Left ventricle myocardium superior (tissue), 1 donor: Measurements from ENCODE around the gene DUOX1. TPM values are rescaled to one million over a fixed set of nuclear protein-coding genes. Genes with fewer than 3 reads are reported as not detected.
A peak's percentile ranks its signal among the peaks of the same experiment; 100 is the strongest.

Experiments used
- ATAC-seq: fragments of 200-7000 bp; cut with Tn5 transposase; one replicate; pipeline ENCODE4 v1.9.1; 2020; ENCODE audit warnings: mild to moderate bottlenecking, moderate library complexity
- DNase-seq: peaks from one replicate; pipeline ENCODE4 v3.0.0-alpha.2; 2020
- intact Hi-C: fragments of 100-400 bp; cut with micrococcal nuclease; formaldehyde crosslinking; loops from one replicate; pipeline ENCODE4 v1.11.0; 2022
- total RNA-seq: library from RNA; stranded (reverse); fragmentation: NEBNext Ultra II Directional; extraction: Animal tissue kit (Norgen Biotek cat#: 25700); gene quantifications from one replicate; pipeline ENCODE4 v1.2.1, GENCODE V29; 2021
- donor health status: DM: no; HTN: yes; CAD: no; lungs with severe emphysema.

The DUOX1 gene
- total RNA-seq, 1 donor from 2014 or later, result 0.50 TPM

DNA sequence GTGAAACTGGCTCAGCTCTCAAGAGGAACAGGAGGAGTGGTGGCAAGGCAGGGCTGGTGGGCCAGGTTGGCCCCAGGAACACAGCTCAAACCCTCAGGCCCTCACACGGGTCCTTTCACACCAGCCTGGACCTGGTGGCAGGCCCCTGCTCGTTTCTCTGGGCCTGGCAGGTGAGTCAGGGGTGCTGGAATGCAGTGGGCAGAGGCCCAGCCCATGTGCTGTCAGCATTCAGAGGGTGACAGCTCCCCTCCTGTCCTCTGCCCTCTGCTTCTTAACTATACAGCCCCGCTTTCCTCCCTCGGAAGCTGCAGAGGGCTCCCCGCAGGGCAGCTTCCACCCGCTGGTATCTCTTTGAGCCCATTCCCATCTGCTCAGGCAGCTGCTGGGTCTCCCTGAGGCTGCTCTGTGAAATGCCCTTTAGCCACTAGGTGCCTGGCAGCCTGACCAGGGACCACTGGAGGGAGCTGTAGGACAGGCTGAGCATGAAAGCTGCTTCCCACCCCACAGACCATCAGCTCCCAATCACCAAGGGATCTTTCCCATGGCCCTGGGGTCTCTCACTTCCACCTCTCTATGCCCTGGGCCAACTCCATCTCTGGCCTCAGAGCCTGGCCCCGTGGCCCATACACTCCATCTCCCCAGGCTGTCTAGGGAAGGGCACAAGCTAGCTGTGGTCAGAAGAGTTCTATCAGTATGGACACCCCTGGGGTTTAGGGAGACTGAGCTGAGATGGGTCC is 33.1 kb downstream of the DUOX1 start:
- DNase-seq, result peak; percentile 84
- peak; percentile 65 for ATAC-seq
- intact Hi-C loops, result loop anchor here (10.0 kb wide), 1 partner anchor 292 kb away; no protein-coding TSS in a partner anchor

- ATAC-seq (no peak), DNase-seq (no peak)
- intact Hi-C loops, result loop anchor here (10.0 kb wide), 1 partner anchor 291 kb away; no protein-coding TSS in a partner anchor
Observed at GRCh38 chr15:45163508-45163856, 33.7 kb downstream of the DUOX1 start.

DNA sequence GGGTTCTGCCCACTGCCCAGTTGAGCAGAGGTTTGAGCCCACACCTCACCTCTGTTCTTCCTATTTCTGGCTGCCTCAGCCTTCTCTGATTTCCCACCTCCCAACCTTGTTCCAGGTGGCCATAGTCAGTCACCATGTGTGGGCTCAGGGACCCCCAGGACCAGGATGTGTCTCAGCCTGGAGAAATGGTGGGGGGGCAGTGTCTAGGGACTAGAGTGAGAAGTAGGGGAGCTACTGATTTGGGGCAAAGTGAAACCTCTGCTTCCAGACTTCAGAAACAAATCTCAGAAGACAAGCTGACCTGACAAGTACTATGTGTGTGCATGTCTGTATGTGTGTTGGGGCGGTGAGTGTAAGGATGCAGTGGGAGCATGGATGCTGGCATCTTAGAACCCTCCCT is 35.1 kb downstream of the DUOX1 start:
- intact Hi-C loops, result loop anchor here (10.0 kb wide), 1 partner anchor 290 kb away; no protein-coding TSS in a partner anchor
- DNase-seq, result peak; percentile 8
- no peak for ATAC-seq

DNA sequence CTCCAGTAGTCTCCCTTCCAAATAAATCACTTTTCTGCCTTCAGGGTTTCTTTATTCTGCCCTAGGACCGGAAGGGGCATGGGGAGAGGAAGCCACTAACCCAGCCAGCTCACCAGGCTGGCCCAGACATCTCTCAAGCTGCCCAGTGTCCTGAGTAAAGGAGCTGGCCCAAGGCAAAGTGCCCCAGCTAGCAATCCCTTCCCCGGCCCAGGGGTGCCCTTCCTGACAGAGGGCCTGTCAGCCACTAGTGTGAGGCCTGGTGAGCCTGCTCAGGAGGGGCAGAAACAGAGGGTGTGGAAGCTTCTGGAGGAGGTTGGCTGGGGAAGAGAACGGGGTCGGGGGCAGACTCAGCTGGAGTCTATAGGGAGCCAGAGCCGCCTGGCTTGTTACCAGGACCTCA is 35.7 kb downstream of the DUOX1 start:
- DNase-seq (no peak), ATAC-seq (no peak)
- intact Hi-C loops, result loop anchor here (10.0 kb wide), 1 partner anchor 289 kb away; no protein-coding TSS in a partner anchor

DNA sequence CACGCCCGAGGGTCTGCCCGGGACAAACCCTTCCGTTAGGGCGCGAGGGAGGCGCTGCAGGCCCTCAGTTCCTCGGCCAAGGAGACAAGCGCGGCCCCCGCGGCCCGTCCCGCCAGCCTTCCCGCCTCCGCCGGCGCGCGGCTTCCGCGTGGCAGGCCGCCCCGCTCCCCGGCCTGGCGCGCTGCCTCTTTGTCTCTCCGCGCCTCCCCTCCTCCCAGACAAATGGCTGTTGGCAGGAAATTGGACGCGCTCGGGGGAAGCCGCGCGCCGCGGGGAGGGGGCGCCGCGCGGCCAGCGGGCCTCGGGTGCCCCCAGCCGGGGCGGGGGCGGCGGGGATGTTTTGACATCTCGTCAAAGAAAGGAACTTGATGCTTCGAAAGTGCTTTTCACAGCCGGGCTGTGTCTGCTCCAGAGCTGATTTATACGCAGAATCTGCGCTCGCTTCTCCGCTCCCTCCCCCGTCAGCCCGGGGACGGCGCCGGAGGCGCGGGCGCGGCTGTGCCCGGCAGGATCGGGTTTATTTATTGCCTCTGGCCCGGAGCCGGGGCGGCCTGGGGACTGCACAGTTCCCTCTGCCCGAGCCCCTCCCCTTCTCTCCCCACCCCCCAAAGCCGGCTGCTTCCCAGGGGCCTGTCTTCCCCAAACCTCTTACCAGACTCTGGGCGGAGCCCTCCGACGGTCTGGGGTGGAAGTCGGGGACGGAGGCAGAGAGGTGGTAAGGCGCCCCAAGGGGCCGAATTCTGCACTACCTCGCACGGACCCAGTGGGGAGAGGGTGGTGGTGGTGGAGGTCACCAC is 37.2 kb downstream of the DUOX1 start:
- ATAC-seq (peak; percentile 84), DNase-seq (peak; percentile 89)
- intact Hi-C loops, result loop anchor here (10.0 kb wide), 1 partner anchor 288 kb away; no protein-coding TSS in a partner anchor

- DNase-seq, result no peak
- intact Hi-C loops, result loop anchor here (10.0 kb wide), 1 partner anchor 287 kb away; no protein-coding TSS in a partner anchor
- no peak for ATAC-seq
Observed at GRCh38 chr15:45167631-45168205, 37.9 kb downstream of the DUOX1 start.

DNA sequence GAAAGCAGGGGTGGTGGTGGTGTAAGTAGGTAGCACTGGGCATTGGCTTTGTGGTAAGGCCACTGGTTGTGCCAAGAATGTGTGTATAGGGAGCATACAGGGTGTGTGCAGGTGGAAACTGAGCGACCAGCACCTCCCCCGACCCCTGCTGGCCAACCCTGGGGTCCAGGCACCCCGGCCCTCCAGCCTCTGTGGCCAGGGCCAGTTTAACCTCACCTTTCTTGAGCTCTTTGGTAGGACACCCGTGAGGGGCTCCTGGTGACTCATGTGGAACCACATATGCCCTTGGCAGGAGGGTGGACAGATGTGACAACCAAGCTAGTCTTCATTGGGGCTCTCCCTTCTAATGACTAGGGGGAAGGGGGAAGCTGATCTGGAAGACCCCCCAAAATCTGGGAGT is 38.5 kb downstream of the DUOX1 start:
- ATAC-seq (no peak), DNase-seq (no peak)
- intact Hi-C loops, result loop anchor here (10.0 kb wide), 1 partner anchor 287 kb away; no protein-coding TSS in a partner anchor

DNA sequence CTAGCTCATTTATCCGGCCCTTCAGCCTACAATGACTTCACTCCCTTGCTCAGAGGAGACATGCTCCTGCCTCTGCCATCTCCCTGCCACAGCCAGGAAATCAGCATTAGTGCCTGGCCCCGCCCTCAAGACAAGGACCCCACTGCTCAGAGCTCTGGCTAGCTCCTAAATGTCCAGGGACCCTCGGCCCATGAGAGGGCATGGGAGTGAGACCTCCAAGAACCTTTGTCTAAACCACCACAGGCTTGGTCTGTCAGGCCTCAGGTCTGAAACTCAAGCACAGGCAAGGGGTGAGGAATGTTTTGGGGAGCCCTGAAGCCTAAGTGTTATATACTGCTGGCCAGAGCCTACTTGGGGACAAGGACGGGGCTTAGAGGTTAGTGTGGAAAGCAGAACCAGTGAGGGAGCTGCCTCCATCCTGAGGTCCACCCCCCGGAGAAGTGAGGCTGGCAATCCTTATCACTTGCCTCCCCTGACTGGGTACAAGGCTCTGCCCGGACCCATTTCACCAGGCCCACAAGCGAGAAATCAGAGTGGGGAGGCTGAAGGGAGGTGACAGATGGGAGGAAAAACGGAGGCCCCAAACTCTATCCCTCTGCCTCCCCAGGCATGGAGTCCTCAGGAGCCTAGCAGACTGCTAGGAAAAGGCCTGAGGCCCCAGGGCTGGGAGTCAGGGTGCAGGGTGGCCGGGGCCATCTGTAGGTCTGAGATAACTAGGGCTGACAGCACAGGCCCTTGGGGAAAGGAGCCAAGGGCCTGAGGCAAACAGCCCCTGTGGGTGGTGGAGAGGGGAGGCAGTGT is 39.2 kb downstream of the DUOX1 start:
- DNase-seq, result no peak
- no peak for ATAC-seq
- intact Hi-C loops, result loop anchor here (10.0 kb wide), 1 partner anchor 286 kb away; no protein-coding TSS in a partner anchor

DNA sequence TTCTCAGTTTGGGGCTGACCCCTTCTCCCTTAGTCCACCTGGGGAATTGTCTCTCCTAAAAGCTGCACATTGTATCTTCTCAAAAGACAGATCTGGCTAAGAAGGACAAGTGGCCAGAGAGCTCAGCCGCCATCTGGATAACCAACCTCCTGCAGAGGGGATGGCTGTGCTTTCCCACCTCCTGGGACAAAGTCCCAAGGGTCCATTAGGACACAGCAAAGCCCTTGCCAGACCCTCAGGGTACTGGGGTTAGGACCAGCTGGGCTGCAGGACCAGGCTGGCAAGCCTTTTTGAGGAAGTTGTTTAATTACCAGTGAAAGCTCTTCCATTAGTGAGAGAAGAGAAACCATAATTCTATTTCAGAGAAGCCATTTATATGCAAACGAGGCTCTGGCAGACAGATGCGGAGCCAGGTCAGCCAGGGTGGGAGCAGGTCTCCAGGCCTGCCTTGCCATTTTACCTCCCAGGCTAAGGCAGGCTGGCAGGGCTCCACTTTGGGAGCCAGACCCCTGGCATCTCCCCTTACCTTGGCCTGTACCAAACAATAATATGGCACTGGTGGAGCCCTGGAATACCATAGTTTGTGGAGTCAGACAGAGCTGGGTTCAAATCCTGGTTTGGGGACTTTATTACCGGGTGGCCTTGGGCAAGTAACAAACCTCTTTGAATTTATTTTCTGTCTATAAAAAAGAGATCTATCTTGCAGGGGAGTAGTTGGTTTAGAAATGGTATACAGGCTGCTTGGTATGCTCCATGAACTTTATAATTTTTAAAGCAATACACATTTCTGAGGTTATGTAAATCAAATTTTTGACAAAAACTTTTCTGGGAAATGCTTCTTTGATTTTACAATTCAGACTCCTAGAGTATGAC is 40.0 kb downstream of the DUOX1 start:
- no peak for DNase-seq
- intact Hi-C loops, result loop anchor here (10.0 kb wide), 1 partner anchor 285 kb away; no protein-coding TSS in a partner anchor
- ATAC-seq, result no peak

DNA sequence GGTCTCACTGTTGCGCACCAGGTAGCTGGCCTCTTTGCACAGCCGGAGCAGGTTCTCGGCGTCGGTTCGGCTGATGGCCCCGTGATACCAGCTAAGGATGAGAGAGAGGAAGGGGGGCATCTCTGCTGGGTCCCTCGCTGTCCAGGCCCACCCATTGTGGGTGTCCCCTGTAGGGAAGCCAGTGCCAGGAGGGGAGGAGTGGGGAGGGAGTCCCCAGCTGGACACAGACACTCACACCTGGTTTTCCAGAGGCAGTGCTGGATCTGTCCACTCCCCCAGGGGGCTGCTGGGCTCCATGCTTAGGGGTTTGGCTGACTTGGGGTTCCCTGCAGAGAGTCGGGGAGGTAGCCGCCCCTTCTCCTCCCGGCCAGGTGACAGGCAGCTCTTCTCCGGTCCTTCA is 42.1 kb downstream of the DUOX1 start:
- intact Hi-C loops, result no loop called here
- DNase-seq (no peak), ATAC-seq (no peak)

GRCh38 chr15:45174069-45174468 is 44.3 kb downstream of the DUOX1 start:
- DNase-seq (no peak), ATAC-seq (no peak)
- intact Hi-C loops, result no loop called here

GRCh38 chr15:45174577-45174976 is 44.8 kb downstream of the DUOX1 start:
- DNase-seq (no peak), ATAC-seq (no peak)
- intact Hi-C loops, result no loop called here

GRCh38 chr15:45177285-45177684 is 47.5 kb downstream of the DUOX1 start:
- intact Hi-C loops, result no loop called here
- no peak for DNase-seq
- ATAC-seq, result no peak

DNA sequence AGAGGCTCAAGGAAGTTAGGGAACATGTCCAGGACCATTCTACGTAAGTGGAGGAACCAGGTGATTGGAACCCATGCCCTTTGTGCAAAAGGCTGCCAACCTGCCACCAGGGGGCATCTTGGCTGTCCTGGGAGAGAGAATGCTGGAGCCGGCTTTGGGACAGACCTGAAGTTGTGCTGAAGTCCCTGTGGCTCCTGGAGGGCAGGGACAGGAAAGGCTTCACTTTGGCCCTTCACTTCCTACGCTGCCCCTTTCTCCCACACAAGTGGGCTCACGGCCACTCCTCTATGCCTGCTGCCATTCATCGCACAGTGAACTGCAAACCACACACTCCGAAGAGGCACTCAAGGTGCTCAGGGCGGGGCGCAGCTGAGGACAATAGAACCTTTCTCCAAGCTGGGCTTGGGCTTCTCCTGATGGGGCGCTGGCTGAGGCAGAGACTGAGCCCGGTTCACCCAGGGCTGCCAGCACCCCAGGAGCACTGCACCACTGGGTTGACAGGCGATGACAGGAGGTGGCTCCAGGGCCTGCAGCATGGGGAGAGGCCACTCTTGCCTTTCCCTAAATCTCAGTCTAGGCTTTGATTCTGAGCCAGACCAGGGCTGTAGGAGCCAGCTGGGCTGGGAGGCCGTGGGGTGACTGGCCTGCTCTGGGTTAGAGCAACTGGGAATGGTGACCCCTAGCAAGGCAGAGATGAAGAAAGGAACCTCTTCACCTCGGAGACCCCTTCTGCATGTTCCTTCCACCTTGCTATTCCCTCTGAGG is 49.6 kb downstream of the DUOX1 start:
- intact Hi-C loops, result no loop called here
- peak; percentile 36 for ATAC-seq
- peak; percentile 55 for DNase-seq

DNA sequence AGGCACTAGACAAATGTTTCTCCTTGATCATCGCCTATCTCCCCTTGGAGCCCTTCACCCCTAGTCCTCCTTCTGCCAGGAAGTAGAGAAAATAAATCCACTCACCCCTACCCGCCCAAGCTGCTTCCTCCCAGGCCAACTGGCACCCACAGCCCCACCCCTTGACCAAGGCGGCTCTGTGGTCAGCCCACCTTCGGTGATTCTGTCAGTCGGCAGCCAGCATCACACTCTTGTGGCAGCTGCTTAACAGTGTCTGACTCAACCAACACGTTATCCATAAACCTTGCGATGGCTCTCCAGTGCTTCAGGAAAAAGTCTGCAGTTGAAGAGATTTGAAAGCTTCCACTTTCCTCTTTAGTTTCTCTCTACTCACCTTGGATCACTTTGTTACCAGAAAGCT is 50.4 kb downstream of the DUOX1 start:
- DNase-seq (no peak), ATAC-seq (no peak)
- intact Hi-C loops, result no loop called here

DNA sequence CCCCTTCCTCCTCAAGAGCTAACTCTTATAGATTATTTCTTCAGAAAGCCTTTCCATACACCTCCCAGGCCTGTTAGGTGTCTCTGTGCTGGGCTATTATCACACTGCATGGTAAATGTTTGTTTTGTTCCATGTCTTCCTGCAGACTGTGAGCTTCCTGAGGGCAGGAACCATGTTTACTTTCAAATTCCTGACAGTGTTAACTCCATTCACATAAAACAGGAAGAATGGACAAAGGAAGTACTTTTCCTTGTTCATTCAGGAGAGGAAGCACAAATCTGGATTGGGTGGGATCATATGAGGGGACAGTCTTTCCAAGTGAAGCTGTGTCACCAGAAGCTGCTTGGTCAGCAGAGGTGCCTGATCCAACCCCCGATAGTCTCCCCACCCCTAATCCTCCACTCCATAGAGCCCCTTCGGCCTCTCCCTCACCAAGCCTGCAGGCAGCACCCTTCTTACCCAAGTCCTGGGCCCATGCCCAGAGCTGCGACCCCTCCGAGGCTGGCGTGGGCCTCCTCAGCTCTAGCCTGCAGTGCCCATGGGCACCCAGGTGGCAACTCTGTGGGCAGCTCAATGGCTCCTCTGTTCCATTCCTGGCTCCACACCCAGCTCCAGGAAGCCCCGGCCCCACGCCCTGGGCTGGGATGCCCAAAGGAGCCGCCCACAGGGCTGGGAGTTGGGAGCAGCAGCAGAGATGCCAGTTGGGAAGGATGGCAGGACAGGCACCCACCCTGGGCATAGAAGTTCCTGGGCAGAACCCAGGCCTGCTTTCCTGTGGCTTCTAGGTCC is 51.0 kb downstream of the DUOX1 start:
- ATAC-seq, result no peak
- intact Hi-C loops, result no loop called here
- DNase-seq, result no peak
